Activated T-cell treated with anti-CD3 and anti-CD28 coated beads, Interleukin-2, amount 50 U/mL, for 48 hours (primary cell): ENCODE measurements around the gene CTSF.
"Not testable (repeated sequence)": the region's sequence is repeated elsewhere in the genome, so short reads cannot be mapped to it uniquely, and the experiment has no call there.

Source experiments
- DNase-seq, 2 experiments: peaks; one replicate each; pipeline ENCODE4 v3.0.0-alpha.2; 2020

CTSF gene

GRCh38 chr11:66589315-66589714, 20.9 kb upstream of the CTSF start:
- not testable (repeated sequence) for DNase-seq

DNA sequence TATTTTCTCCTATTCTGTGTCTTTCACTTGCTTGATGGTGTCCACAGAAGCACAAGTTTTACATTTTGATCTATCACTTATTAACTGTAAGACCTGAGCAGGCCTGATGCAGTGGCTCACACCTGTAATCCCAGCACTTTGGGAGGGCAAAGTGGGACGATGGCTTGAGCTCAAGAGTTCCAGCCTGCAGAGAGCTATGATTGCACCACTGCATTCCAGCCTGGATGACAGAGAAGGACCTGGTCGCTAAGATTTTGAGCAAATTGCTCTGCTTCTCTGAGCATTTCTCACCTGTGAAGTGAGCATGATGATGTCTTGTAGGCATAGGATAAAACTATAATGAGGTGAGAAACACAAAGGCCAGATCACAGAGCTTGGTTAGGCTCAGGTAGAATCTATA, 17.7 kb upstream of the CTSF start:
- DNase-seq: no peak

DNA sequence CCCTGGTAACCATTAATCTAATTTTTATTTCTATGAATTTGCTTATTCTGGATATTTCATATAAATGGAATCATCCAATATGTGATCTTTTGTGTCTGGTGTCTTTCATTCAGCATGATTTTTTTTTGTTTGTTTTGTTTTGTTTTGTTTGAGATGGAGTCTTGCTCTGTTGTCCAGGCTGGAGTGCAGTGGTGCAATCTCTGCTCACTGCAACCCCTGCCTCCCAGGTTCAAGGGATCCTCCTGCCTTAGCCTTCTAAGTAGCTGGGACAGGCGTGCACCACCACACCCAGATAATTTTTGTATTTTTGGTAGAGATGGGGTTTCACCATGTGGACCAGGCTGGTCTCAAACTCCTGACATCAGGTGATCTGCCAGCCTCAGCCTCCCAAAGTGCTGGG, 17.0 kb upstream of the CTSF start:
- DNase-seq: not testable (repeated sequence)

DNA sequence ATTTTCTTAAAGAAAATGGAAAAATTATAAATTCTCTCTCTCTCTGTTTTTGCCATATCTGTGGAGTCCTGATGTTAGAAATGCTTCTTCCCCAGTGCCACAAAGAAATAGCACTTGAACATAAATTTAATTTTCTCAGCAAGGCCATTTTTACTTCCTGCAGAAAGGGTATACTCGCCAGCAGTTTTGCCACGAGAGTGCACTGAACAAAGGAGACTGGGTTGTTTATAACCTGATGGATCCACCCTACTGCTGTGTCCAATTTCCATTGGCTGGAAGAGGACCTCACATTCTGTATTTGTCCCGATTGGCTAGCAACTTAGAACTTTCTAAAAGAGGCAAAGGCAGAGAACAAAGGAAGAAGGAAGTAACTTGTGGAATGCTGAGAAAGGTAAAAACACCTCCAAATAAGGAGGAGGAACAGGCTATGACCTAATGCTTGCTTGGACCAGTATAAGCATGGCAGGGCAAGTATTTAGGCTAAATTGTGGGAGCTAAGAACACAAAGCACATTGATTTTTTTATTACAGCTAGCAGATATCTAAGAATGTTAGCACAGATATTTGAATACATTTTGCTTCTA, 14.2 kb upstream of the CTSF start:
- not testable (repeated sequence) for DNase-seq

- DNase-seq: no peak
Observed at GRCh38 chr11:66581261-66581660, 12.9 kb upstream of the CTSF start.

DNA sequence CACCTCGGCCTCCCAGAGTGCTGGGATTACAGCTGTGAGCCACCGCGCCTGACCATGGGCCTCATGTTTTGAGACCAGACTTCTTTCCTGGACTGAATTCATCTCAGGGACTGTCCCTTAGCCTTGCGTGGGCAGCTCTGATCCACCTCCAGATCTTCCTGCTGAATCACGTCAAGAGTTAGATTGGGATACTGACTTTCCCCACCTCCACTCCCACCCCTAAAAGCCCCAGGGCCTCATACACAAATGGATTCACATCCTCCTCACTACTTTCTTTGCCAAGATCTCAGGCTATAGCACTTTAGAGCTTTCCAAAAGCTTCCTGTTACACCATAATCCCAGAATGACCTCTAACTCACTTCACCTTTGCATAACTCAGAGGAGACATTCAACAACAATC, 12.4 kb upstream of the CTSF start:
- peak in 1 of 2 experiments; percentile 30 for DNase-seq

DNA sequence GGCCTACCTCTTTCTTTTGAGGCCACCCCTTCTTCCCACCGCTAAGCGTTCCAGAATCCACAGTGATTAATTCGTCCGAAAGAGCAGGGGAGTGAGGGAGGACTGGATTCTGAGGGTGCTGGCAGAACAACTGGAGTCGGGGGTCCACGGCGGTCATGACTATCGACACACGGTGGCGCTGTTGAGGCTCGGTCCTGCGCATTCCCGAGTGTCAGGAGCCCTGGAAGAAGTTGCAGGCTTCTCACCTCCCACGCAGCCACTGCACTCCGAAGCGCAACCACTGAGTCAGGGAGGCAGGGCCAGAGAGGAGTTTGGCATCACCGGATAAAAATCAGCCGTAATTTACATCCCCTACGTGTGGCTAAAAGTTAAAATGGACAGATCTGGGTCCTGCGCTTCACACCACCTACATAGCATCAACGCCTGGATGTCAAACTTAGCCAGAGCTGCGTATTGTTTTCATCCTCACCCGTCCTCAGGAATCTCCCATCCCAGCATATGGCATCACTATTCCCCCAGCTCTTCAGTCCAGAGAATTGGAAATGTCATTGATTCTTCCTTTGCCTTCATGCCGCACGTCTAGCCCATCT, 10.7 kb upstream of the CTSF start:
- peak; percentile 91 for DNase-seq

DNA sequence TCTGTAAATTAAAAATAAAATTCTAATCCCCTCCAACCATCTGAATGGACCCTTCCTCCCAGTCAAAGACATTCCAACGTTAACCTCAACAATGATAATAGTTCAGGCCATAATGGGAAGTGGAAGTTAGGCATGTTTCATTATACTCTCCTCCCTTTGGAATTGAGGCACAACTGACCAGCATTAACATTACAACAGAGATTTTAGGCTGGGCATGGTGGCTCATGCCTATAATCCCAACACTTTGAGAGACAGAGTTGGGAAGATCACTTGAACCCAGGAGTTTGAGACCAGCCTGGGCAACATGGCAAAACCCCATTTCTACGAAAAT, 2.4 kb upstream of the CTSF start:
- DNase-seq: no peak

GRCh38 chr11:66570079-66570849, 1.9 kb upstream of the CTSF start:
- no peak for DNase-seq

DNA sequence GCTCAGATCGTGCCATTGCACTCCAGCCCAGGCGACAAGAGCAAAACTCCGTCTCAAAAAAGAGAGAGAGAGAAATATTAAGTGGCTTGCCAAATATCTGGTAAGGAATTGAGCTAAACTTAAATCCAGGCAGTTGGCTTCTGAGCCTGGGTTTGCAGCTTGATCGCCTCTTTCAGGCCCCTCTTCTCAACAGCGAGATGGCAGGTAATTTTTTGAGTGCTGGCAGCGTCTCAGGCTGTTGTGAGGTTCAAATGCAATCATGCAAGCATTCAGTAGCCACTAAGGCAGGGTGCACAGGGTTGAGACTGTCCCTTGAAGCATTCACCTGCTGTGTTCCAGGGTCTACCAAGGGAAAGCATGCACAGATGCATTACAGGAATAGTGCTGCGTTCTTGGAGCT, 670 bp upstream of the CTSF start:
- no peak for DNase-seq

DNA sequence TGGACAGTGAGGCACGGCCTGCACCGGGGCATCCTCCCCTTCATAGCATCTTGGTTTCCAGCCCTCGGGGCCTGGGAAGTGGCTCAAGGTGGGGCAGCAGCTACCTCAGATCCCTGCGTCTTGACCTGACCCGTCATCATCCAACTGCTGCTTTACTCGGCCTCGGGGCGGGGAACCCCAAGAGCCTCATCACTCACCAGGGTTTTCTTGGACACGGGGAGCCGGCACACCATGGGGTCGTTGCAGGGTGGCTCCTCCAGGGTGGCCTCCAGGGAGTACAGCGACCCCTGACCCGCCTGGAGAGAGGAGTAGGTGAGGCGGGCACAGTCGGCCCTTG, 651 bp downstream of the CTSF start:
- DNase-seq: no peak

DNA sequence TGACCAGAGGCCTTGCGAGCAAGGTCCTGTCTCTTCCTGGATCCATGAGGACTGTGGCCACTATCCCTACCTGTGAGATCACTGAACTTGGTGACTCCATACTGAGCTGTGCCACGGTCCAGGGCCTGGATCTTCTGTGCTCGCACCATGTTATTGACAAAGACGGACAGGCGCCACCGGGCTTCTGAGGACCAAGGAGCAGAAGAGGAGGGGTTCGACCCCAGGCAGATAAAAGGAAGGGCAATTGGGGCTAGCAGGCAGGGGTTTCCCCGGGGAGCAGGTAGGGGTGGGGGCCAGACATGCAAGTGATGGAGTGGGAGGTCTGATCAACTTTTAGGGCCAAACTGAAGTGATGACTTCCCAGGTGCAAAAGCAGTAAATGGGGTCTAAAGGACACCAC, 2.2 kb downstream of the CTSF start:
- no peak for DNase-seq

DNA sequence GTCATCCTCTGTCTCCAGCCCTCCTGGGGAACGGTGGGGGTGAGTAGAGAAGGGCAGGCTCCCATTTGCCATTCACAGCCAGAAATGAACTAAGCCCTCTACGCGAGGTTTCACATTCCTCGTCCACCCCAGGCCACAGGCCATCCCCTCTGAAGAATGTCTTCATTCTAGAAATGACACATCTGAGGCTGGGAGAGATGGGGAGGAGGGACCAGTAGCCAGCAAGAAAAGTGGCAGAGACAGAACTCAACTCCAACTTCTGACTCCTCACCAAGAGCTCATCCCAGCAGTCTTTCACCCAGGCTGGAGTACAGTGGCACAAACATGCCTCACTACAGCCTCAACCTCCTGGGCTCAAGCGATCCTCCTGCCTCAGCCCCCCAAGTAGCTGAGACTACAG, 3.4 kb downstream of the CTSF start:
- DNase-seq: no peak

GRCh38 chr11:66564538-66564937, 3.9 kb downstream of the CTSF start:
- no peak for DNase-seq

- no peak for DNase-seq
Observed at GRCh38 chr11:66563832-66564231, 4.6 kb downstream of the CTSF start.

- DNase-seq: no peak
Observed at GRCh38 chr11:66562907-66563583, 5.4 kb downstream of the CTSF start.

DNA sequence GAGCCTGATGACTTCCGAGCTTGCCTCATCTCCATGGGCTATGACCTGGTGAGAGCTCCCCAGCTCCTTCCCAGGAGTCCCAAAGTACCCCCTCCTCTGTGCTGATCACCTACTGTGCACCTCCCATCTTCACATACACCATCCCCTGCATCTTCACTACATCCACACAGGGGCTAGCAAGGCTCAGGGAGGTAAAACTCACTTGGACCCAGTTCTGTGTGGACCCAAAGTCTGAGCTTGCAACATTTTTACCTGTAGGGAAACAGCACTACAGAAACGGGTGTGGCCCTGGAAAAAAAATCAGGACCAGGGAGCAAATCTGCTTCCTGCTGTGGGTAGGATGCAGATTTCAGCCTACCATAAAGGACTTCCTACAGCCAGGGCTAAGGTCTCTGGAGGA, 6.1 kb downstream of the CTSF start:
- no peak for DNase-seq

DNA sequence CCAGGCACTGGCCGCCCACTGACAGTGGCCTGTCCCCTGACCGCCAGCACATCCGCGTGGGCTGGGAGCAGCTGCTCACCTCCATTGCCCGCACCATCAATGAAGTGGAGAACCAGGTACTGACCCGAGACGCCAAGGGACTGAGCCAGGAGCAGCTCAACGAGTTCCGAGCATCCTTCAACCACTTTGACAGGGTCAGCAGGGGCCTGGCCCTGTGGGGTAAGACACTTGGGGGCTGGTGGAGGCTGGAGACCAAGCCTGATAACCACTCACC, 6.5 kb downstream of the CTSF start:
- no peak for DNase-seq

DNA sequence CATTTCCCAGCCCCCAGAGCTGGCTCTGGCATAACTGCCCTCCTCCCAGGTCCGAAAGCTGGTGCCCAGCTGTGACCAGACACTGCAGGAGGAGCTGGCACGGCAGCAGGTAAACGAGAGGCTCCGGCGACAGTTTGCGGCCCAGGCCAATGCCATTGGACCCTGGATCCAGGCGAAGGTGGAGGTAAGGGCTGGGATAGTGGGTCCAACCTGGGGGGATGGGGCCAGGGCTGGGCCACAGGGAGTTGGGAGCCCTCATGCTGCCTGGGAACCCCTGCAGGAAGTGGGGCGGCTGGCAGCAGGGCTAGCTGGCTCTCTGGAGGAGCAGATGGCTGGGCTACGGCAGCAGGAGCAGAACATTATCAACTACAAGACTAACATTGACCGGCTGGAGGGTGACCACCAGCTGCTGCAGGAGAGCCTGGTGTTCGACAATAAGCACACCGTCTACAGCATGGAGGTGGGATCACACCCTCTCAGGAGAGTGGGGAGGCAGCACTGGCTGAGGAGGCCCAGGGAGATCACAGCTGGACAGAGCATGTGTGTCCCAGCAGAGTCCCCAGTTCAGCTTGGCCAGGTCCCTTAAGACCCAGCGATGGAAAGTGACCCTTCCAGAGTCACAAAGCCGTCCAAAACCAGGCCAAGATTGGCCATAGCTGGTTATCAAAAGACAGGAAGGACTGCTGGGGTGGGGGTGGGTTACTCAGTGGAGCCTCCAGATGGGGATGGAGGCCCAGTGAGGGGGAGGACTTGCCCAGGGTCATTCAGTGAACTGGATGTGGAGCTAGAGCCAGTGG, 7.0 kb downstream of the CTSF start:
- no peak for DNase-seq

GRCh38 chr11:66559866-66560676, 8.3 kb downstream of the CTSF start:
- no peak for DNase-seq

DNA sequence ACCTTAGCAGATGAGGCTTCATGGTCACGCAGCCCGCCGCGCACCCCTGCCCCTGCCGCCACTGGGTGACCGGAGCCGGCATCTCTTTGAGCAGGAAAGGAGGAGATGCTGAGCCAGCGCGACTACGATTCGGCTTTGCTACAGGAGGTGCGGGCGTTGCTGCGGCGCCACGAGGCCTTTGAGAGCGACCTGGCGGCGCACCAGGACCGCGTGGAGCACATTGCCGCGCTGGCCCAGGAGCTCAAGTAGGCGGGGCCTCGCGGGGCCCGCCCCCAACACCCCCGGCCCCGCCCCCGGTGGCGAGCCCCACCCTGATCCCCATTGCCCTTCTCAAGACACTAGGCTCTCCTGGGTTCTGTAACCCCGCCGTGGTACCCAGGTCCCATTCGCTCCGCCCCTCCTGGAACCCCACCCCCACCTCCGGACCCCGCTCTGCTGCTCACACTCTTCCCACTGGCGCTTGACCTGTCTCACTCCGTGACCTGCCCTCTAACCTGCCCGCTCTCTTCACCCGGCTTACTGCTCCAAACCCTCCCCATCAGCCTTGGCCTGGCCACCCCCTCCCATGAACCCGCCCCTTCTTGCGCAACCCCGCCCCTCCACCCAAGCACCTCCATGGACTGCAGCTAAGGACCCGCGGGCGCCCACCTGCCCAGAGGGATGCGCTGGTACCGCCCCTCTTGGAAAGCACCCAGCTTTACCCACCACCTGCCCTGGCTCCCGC, 9.1 kb downstream of the CTSF start:
- DNase-seq: peak; percentile 43 to 58

GRCh38 chr11:66557733-66558326, 10.6 kb downstream of the CTSF start:
- no peak for DNase-seq
